A673 (cell line): ENCODE measurements around the gene A4GALT. TPM values are rescaled to one million over a fixed set of nuclear protein-coding genes. Genes with fewer than 3 reads are reported as not detected.
A peak's percentile ranks its signal among the peaks of the same experiment; 100 is the strongest.

Source experiments
- BruUV-seq: library from RNA; stranded (reverse); fragments of 400-500 nt; replicated peaks from 2 replicates; lab custom pipeline; 2021; lab: Mats Ljungman, UMichigan
- CTCF ChIA-PET: fragments of 300-600 bp; sonication (Branson Sonifier 250); formaldehyde crosslinking; loops from one replicate; lab custom pipeline; 2022; ENCODE audit warnings: antibody characterized with exemption; lab: Charles Lee
- POLR2A ChIA-PET: fragments of 300-600 bp; sonication (Branson Sonifier 250); formaldehyde crosslinking; loops from one replicate; lab custom pipeline; 2022; ENCODE audit warnings: antibody characterized with exemption; ENCODE audit not compliant: low non-redundant PET; lab: Charles Lee
- DNase-seq: peaks from one replicate; pipeline ENCODE4 v3.0.0-alpha.2; 2015; ENCODE audit warnings: low spot score
- H3K27ac ChIP-seq: fragments of 200-600 bp; sonication (generic); 2 replicates; pipeline ENCODE4 v1.5.1; 2016; ENCODE audit warnings: mixed run types, low read depth, mild to moderate bottlenecking, mixed read lengths, antibody characterized with exemption, low read length; ENCODE audit not compliant: poor library complexity, severe bottlenecking
- H3K27me3 ChIP-seq: fragments of 200-600 bp; sonication (generic); replicated peaks from 2 replicates; pipeline ENCODE4 v1.6.1; 2017; ENCODE audit warnings: mixed run types, low read depth, mild to moderate bottlenecking, mixed read lengths, antibody characterized with exemption, low read length; ENCODE audit not compliant: insufficient read depth, poor library complexity
- H3K36me3 ChIP-seq: fragments of 200-600 bp; sonication (generic); 2 replicates; pipeline ENCODE4 v1.6.1; 2016; ENCODE audit warnings: mixed run types, mild to moderate bottlenecking, mixed read lengths, antibody characterized with exemption, low read length; ENCODE audit not compliant: insufficient read depth, poor library complexity, severe bottlenecking
- H3K4me1 ChIP-seq: fragments of 200-600 bp; sonication (generic); 2 replicates; pipeline ENCODE4 v1.6.1; 2017; ENCODE audit warnings: mixed run types, mild to moderate bottlenecking, mixed read lengths, antibody characterized with exemption, low read length; ENCODE audit not compliant: insufficient read depth, poor library complexity, severe bottlenecking
- H3K4me3 ChIP-seq: fragments of 200-600 bp; sonication (generic); 2 replicates; pipeline ENCODE4 v1.5.1; 2016; ENCODE audit warnings: low read depth, mixed run types, mild to moderate bottlenecking, mixed read lengths, low read length; ENCODE audit not compliant: poor library complexity, severe bottlenecking
- H3K9me3 ChIP-seq: fragments of 200-600 bp; sonication (generic); 2 replicates; pipeline ENCODE4 v1.6.1; 2016; ENCODE audit warnings: mixed run types, low read depth, mild to moderate bottlenecking, mixed read lengths, antibody characterized with exemption, low read length; ENCODE audit not compliant: poor library complexity, severe bottlenecking
- EZH2 ChIP-seq: fragments of 200-600 bp; sonication (generic); IDR thresholded peaks from 2 replicates; pipeline ENCODE4 v1.6.1; 2017; ENCODE audit warnings: borderline replicate concordance, low read depth, mild to moderate bottlenecking, mixed read lengths, antibody characterized with exemption, low read length; ENCODE audit not compliant: poor library complexity, severe bottlenecking
- intact Hi-C: fragments of 100-400 bp; cut with micrococcal nuclease; formaldehyde crosslinking; loops from one replicate; pipeline ENCODE4 v1.10.0; 2022; ENCODE audit not compliant: unreplicated experiment
- total RNA-seq: library from RNA; stranded (reverse); gene quantifications from 2 replicates; pipeline ENCODE4 v1.2.3, GENCODE V29; 2021
- TF ChIP-seq, protein P1 (sequence below): fragments of 300-800, 200-600 bp; sonication (generic); conservative IDR thresholded peaks from 2 replicates; pipeline ENCODE4 v1.5.1; 2017; ENCODE audit warnings: low read depth, mild to moderate bottlenecking, antibody characterized with exemption, low read length, moderate library complexity, mixed read lengths

A4GALT gene
- total RNA-seq, 1 experiment from 2014 or later, result 21.9 TPM

DNA sequence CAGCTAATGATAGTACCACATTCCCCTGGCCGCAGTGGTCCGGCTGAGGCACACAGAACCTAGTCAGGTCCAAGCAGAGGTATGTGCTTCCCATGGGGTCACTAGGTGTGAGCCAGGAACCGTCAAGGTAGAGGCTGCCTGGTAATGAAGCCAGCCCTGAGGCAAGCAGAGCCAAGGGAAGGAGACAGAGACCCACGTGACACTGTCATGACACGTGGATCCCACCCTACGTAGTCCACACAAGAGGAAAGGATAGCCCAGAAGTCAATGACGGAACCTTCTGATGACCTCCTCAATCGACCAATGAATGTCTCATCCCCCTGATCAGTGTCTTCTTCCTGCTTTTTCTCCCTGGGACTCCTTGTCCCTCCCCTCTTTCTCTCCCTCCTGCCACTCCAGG is 19.0 kb downstream of the A4GALT start:
- intact Hi-C loops, result no loop called here
- Histone ChIP-seq H3K9me3 (no peaks in the 10 kb centered on the region), H3K4me1 (peaks cover 23% of the 10 kb centered on the region), H3K27me3 (no peaks in the 10 kb centered on the region), H3K4me3 (no peak overlapping the region), H3K36me3 (no peaks in the 10 kb centered on the region), H3K27ac (no peak overlapping the region)
- no TSS peak for BruUV-seq
- DNase-seq, result no peak
- ChIA-PET POLR2A (no interaction called here), CTCF (no interaction called here)
- TF ChIP-seq, protein P1, sequence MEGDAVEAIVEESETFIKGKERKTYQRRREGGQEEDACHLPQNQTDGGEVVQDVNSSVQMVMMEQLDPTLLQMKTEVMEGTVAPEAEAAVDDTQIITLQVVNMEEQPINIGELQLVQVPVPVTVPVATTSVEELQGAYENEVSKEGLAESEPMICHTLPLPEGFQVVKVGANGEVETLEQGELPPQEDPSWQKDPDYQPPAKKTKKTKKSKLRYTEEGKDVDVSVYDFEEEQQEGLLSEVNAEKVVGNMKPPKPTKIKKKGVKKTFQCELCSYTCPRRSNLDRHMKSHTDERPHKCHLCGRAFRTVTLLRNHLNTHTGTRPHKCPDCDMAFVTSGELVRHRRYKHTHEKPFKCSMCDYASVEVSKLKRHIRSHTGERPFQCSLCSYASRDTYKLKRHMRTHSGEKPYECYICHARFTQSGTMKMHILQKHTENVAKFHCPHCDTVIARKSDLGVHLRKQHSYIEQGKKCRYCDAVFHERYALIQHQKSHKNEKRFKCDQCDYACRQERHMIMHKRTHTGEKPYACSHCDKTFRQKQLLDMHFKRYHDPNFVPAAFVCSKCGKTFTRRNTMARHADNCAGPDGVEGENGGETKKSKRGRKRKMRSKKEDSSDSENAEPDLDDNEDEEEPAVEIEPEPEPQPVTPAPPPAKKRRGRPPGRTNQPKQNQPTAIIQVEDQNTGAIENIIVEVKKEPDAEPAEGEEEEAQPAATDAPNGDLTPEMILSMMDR, result no peak
- no peak for TF ChIP-seq EZH2

DNA sequence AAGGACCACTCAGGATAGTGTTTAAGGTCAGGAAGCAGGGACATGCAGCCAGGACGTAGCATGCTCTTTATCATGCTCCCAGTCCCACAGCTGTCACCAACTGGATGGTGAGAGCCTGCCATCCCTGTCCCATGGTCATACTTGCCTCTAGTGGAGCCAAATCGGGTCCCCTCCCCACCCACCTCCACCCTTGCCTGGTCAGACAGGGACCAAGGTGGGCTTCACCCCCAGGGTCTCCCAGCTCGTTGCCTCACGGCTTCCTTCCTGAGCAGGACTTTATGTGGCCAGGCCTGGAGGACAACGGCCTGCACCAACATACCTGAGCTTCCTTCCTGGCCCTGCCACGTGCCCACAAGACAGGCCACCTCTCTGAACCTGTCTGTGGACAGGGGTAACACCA is 19.8 kb downstream of the A4GALT start:
- ChIA-PET POLR2A (no interaction called here), CTCF (no interaction called here)
- Histone ChIP-seq H3K9me3 (no peaks in the 10 kb centered on the region), H3K27ac (no peak overlapping the region), H3K4me3 (no peak overlapping the region), H3K36me3 (no peaks in the 10 kb centered on the region), H3K27me3 (no peaks in the 10 kb centered on the region), H3K4me1 (peaks cover 23% of the 10 kb centered on the region)
- BruUV-seq, result no TSS peak
- DNase-seq, result no peak
- TF ChIP-seq, protein P1, result no peak
- no peak for TF ChIP-seq EZH2
- intact Hi-C loops, result no loop called here

DNA sequence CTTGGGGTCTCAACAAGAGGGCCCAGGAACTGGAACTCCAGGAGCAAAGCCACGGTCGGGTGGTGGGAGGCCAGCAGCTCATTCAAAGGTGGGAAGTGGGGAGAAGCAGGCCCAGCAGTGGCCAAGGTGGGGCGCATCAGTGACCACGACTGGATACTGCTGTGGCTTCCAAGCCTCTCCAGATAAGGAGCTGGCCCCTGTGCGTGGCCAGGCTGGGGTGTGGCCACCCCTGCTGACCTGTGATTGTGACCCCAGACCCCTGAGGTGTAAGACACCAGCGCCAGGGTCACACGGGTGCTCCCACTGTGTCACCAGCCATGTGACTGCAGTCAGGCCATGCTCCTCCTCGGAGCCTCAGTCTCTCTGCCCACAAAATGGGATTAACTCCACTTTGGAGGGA is 20.3 kb downstream of the A4GALT start:
- POLR2A ChIA-PET, result no interaction called here
- CTCF ChIA-PET, result no interaction called here
- H3K4me1 ChIP-seq, result peaks cover 23% of the 10 kb centered on the region
- no peaks in the 10 kb centered on the region for H3K36me3 ChIP-seq
- TF ChIP-seq EZH2, result no peak
- TF ChIP-seq, protein P1, result no peak
- peak overlapping the region; percentile 31 for H3K27ac ChIP-seq
- intact Hi-C loops, result no loop called here
- no TSS peak for BruUV-seq
- H3K4me3 ChIP-seq, result no peak overlapping the region
- H3K27me3 ChIP-seq, result no peaks in the 10 kb centered on the region
- no peak for DNase-seq
- H3K9me3 ChIP-seq, result no peaks in the 10 kb centered on the region
